HFF-Myc (cell line): Measurements from ENCODE around the gene C18orf32.

Experiments
- DNase-seq: peaks from one replicate; pipeline ENCODE4 v3.0.0-alpha.2; 2011; ENCODE audit warnings: low read depth; ENCODE audit errors: extremely low read depth
- H3K4me3 ChIP-seq: replicated peaks from 2 replicates; pipeline ENCODE4 v1.5.1; 2011; ENCODE audit warnings: low read depth, mild to moderate bottlenecking, control low read depth, low read length
- CTCF ChIP-seq: IDR thresholded peaks from 2 replicates; pipeline ENCODE4 v1.5.1; 2012; ENCODE audit warnings: mild to moderate bottlenecking, low read depth, low read length, control low read depth; ENCODE audit errors: missing control alignments

Gene C18orf32

GRCh38 chr18:49467599-49467998 lies 19.4 kb downstream of the C18orf32 start:
- TF ChIP-seq CTCF, result no peak
- DNase-seq, result no peak
- no peak overlapping the region for H3K4me3 ChIP-seq

DNA sequence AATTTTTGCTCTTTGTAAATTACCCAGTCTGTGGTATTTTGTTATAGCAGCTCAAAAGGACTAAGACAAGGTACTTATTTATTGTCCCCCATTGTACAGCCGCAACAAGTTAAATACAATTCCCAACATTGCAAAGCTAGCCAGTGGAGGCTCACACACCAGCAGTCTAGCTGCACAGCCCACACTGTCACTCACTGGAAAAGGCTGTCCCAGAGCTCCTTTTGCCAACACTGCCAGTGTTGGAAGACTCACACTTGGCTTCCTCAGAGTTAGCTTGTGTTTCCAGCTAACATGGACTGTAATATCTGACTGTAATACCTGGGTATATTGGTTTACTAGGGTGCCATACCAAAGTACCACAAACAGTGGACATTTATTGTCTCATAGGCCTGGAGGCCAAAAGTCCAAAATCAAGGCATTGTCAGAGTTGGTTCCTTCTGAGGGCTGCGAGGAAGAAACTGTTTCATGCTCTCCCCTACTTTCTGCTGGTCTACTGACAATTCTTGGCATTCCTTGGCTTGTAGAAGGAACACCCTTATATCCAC lies 19.9 kb downstream of the C18orf32 start:
- DNase-seq, result no peak
- TF ChIP-seq CTCF, result no peak
- no peak overlapping the region for H3K4me3 ChIP-seq

- TF ChIP-seq CTCF, result no peak
- no peak for DNase-seq
These were observed 22.1 kb downstream of the C18orf32 start for GRCh38 chr18:49464718-49465598.

GRCh38 chr18:49461602-49461977 lies 25.4 kb downstream of the C18orf32 start:
- DNase-seq, result no peak
- no peak overlapping the region for H3K4me3 ChIP-seq
- no peak for TF ChIP-seq CTCF

More at GRCh38 chr18:49464718-49465598, 22.1 kb downstream of the C18orf32 start:
- H3K4me3 ChIP-seq, result no peak overlapping the region

- TF ChIP-seq CTCF, result no peak
- H3K4me3 ChIP-seq, result peak overlapping the region; percentile 77
- DNase-seq, result no peak
These were observed 25.9 kb downstream of the C18orf32 start for GRCh38 chr18:49460976-49461601.

GRCh38 chr18:49459404-49460171 lies 27.4 kb downstream of the C18orf32 start:
- no peak for DNase-seq
- no peak for TF ChIP-seq CTCF
- H3K4me3 ChIP-seq, result peak overlapping the region; percentile 77
